Muscle layer of colon (tissue), 2 donors: ENCODE results near the gene SPEN.
"Not testable (repeated sequence)": the region's sequence is repeated elsewhere in the genome, so short reads cannot be mapped to it uniquely, and the experiment has no call there.

Source experiments
- H3K27ac ChIP-seq: one replicate; pipeline ENCODE4 v1.7.0; 2013; ENCODE audit warnings: low read depth, mild to moderate bottlenecking, low read length, moderate library complexity
- H3K27me3 ChIP-seq, 2 donors: one replicate each; pipeline ENCODE4 v1.7.0; 2013; ENCODE audit warnings: low read length in 2 of 2, mild to moderate bottlenecking in 2 of 2; ENCODE audit not compliant: insufficient read depth in 2 of 2, control insufficient read depth in 1 of 2
- H3K36me3 ChIP-seq: one replicate; pipeline ENCODE4 v1.7.0; 2013; ENCODE audit warnings: mild to moderate bottlenecking, low read length; ENCODE audit not compliant: insufficient read depth
- H3K4me1 ChIP-seq: one replicate; pipeline ENCODE4 v1.7.0; 2013; ENCODE audit warnings: mild to moderate bottlenecking, low read length; ENCODE audit not compliant: insufficient read depth
- H3K4me3 ChIP-seq, 2 donors: one replicate each; pipeline ENCODE4 v1.7.0; 2013; ENCODE audit warnings: low read length in 2 of 2, low read depth in 1 of 2, mild to moderate bottlenecking in 1 of 2, moderate library complexity in 1 of 2
- H3K9ac ChIP-seq: one replicate; pipeline ENCODE4 v1.7.0; 2013; ENCODE audit warnings: low read length
- H3K9me3 ChIP-seq: one replicate; pipeline ENCODE4 v1.7.0; 2013; ENCODE audit warnings: mild to moderate bottlenecking, low read length
- donor health status: abdominal sarcoma.
- donor health status: Adenocarcinoma of cecum.

The SPEN gene

GRCh38 chr1:15915991-15916390, 68.5 kb downstream of the SPEN start:
- no peaks in the 10 kb centered on the region for H3K27me3 ChIP-seq
- H3K36me3 ChIP-seq: peaks cover 15% of the 10 kb centered on the region
- H3K4me1 ChIP-seq: peaks cover 4% of the 10 kb centered on the region
- H3K9ac ChIP-seq: no peak overlapping the region
- H3K9me3 ChIP-seq: no peaks in the 10 kb centered on the region
- H3K27ac ChIP-seq: peak overlapping the region; percentile 17
- no peak overlapping the region for H3K4me3 ChIP-seq

GRCh38 chr1:15916417-15916816, 68.9 kb downstream of the SPEN start:
- H3K4me1 ChIP-seq: peaks cover 4% of the 10 kb centered on the region

GRCh38 chr1:15916916-15917315, 69.4 kb downstream of the SPEN start:
- peaks cover 4% of the 10 kb centered on the region for H3K4me1 ChIP-seq
- H3K36me3 ChIP-seq: peaks cover 18% of the 10 kb centered on the region
- H3K9me3 ChIP-seq: no peaks in the 10 kb centered on the region
- no peaks in the 10 kb centered on the region for H3K27me3 ChIP-seq
- no peak overlapping the region for H3K27ac ChIP-seq
- H3K4me3 ChIP-seq: no peak overlapping the region
- H3K9ac ChIP-seq: no peak overlapping the region

More at GRCh38 chr1:15916417-15916816, 68.9 kb downstream of the SPEN start:
- Histone ChIP-seq H3K9me3 (no peaks in the 10 kb centered on the region), H3K27ac (no peak overlapping the region), H3K4me3 (no peak overlapping the region), H3K9ac (no peak overlapping the region), H3K27me3 (no peaks in the 10 kb centered on the region), H3K36me3 (peaks cover 15% of the 10 kb centered on the region)

- Histone ChIP-seq H3K9ac (no peak overlapping the region), H3K36me3 (peaks cover 30% of the 10 kb centered on the region), H3K9me3 (no peaks in the 10 kb centered on the region), H3K4me3 (no peak overlapping the region), H3K4me1 (peaks cover 4% of the 10 kb centered on the region), H3K27me3 (no peaks in the 10 kb centered on the region), H3K27ac (no peak overlapping the region)
Observed at GRCh38 chr1:15918962-15919715, 71.6 kb downstream of the SPEN start.

- Histone ChIP-seq H3K27ac (no peak overlapping the region), H3K4me1 (no peaks in the 10 kb centered on the region), H3K9ac (no peak overlapping the region), H3K27me3 (no peaks in the 10 kb centered on the region), H3K9me3 (no peaks in the 10 kb centered on the region), H3K4me3 (no peak overlapping the region), H3K36me3 (peaks cover 54% of the 10 kb centered on the region)
Observed at GRCh38 chr1:15923241-15923640, 75.7 kb downstream of the SPEN start.

GRCh38 chr1:15926448-15926847, 78.9 kb downstream of the SPEN start:
- H3K36me3 ChIP-seq: peaks cover 72% of the 10 kb centered on the region
- H3K27ac ChIP-seq, H3K4me3 ChIP-seq, H3K9ac ChIP-seq, H3K9me3 ChIP-seq, H3K27me3 ChIP-seq, H3K4me1 ChIP-seq: not testable (repeated sequence)

GRCh38 chr1:15928971-15929965, 81.8 kb downstream of the SPEN start:
- no peak overlapping the region for H3K27ac ChIP-seq
- peaks cover 80% of the 10 kb centered on the region for H3K36me3 ChIP-seq
- H3K9me3 ChIP-seq: no peaks in the 10 kb centered on the region
- H3K4me3 ChIP-seq: no peak overlapping the region
- no peaks in the 10 kb centered on the region for H3K27me3 ChIP-seq
- H3K4me1 ChIP-seq: no peaks in the 10 kb centered on the region
- H3K9ac ChIP-seq: no peak overlapping the region

GRCh38 chr1:15931401-15931800, 83.9 kb downstream of the SPEN start:
- no peak overlapping the region for H3K27ac ChIP-seq
- H3K4me1 ChIP-seq: no peaks in the 10 kb centered on the region
- peaks cover 82% of the 10 kb centered on the region for H3K36me3 ChIP-seq
- H3K4me3 ChIP-seq: no peak overlapping the region
- no peak overlapping the region for H3K9ac ChIP-seq
- no peaks in the 10 kb centered on the region for H3K9me3 ChIP-seq
- no peaks in the 10 kb centered on the region for H3K27me3 ChIP-seq

GRCh38 chr1:15931884-15932283, 84.4 kb downstream of the SPEN start:
- H3K27ac ChIP-seq: no peak overlapping the region
- no peak overlapping the region for H3K9ac ChIP-seq
- H3K27me3 ChIP-seq: no peaks in the 10 kb centered on the region
- no peaks in the 10 kb centered on the region for H3K4me1 ChIP-seq
- no peaks in the 10 kb centered on the region for H3K9me3 ChIP-seq
- H3K4me3 ChIP-seq: no peak overlapping the region
- peaks cover 81% of the 10 kb centered on the region for H3K36me3 ChIP-seq

- no peaks in the 10 kb centered on the region for H3K27me3 ChIP-seq
- H3K36me3 ChIP-seq: peaks cover 83% of the 10 kb centered on the region
- no peak overlapping the region for H3K27ac ChIP-seq
- H3K9ac ChIP-seq: no peak overlapping the region
- H3K4me1 ChIP-seq: no peaks in the 10 kb centered on the region
- no peak overlapping the region for H3K4me3 ChIP-seq
- H3K9me3 ChIP-seq: no peaks in the 10 kb centered on the region
Observed at GRCh38 chr1:15932612-15933011, 85.1 kb downstream of the SPEN start.

- Histone ChIP-seq H3K4me1 (no peaks in the 10 kb centered on the region), H3K9ac (no peak overlapping the region), H3K27ac (no peak overlapping the region), H3K36me3 (peaks cover 81% of the 10 kb centered on the region), H3K9me3 (no peaks in the 10 kb centered on the region), H3K4me3 (no peak overlapping the region), H3K27me3 (no peaks in the 10 kb centered on the region)
Observed at GRCh38 chr1:15933684-15934083, 86.2 kb downstream of the SPEN start.
